Caco-2 (cell line): ENCODE measurements around the gene PI16. TPM values are rescaled to one million over a fixed set of nuclear protein-coding genes. Genes with fewer than 3 reads are reported as not detected.

Experiments
- BruUV-seq: library from RNA; stranded (reverse); fragments of 400-500 nt; replicated peaks from 2 replicates; lab custom pipeline; 2021; lab: Mats Ljungman, UMichigan
- CTCF ChIA-PET: fragments of 300-600 bp; sonication (Branson Sonifier 250); formaldehyde crosslinking; loops from one replicate; lab custom pipeline; 2022; ENCODE audit warnings: antibody characterized with exemption; lab: Charles Lee
- POLR2A ChIA-PET: fragments of 300-600 bp; sonication (Branson Sonifier 250); formaldehyde crosslinking; loops from one replicate; lab custom pipeline; 2022; ENCODE audit warnings: antibody characterized with exemption; lab: Charles Lee
- DNase-seq, 2 experiments: peaks; one replicate each; pipeline versions ENCODE4 v3.0.0 to v3.0.0-alpha.2; 2020 to 2022
- H3K27me3 ChIP-seq: replicated peaks from 2 replicates; pipeline ENCODE4 v1.6.0; 2011; ENCODE audit warnings: low read length; ENCODE audit not compliant: control insufficient read depth, insufficient read depth
- H3K36me3 ChIP-seq: 2 replicates; pipeline ENCODE4 v1.5.1; 2011; ENCODE audit warnings: low read length; ENCODE audit not compliant: control insufficient read depth, insufficient read depth
- H3K4me1 ChIP-seq: fragments of 250-450 bp; sonication (Bioruptor Pico); 2 replicates; pipeline ENCODE4 v1.5.1; 2020; ENCODE audit warnings: mild to moderate bottlenecking
- H3K4me3 ChIP-seq: 2 replicates; pipeline ENCODE4 v1.5.1; 2011; ENCODE audit warnings: low read depth, mild to moderate bottlenecking, control low read depth, low read length
- H3K9me3 ChIP-seq: fragments of 250-450 bp; sonication (Bioruptor Pico); 2 replicates; pipeline ENCODE4 v1.5.1; 2020; ENCODE audit warnings: mild to moderate bottlenecking, moderate library complexity
- H3K27ac Mint-ChIP-seq: one replicate; pipeline ENCODE4 v1.8.0; 2022; ENCODE audit warnings: mixed read lengths; ENCODE audit not compliant: unreplicated experiment
- H3K27me3 Mint-ChIP-seq: one replicate; pipeline ENCODE4 v1.8.0; 2022; ENCODE audit warnings: mixed read lengths; ENCODE audit not compliant: insufficient read depth, unreplicated experiment
- H3K36me3 Mint-ChIP-seq: one replicate; pipeline ENCODE4 v1.8.0; 2022; ENCODE audit warnings: mild to moderate bottlenecking, mixed read lengths; ENCODE audit not compliant: insufficient read depth, unreplicated experiment
- H3K4me1 Mint-ChIP-seq: one replicate; pipeline ENCODE4 v1.8.0; 2022; ENCODE audit warnings: low read depth, mixed read lengths; ENCODE audit not compliant: unreplicated experiment
- H3K4me3 Mint-ChIP-seq: one replicate; pipeline ENCODE4 v1.8.0; 2022; ENCODE audit warnings: mild to moderate bottlenecking, moderate library complexity, mixed read lengths; ENCODE audit not compliant: unreplicated experiment
- H3K9me3 Mint-ChIP-seq: one replicate; pipeline ENCODE4 v1.8.0; 2022; ENCODE audit warnings: mixed read lengths; ENCODE audit not compliant: unreplicated experiment
- CTCF ChIP-seq, 2 experiments: fragments of 200-600 bp in 1 of 2; IDR thresholded peaks; 1 replicate in 1 of 2; 2 replicates in 1 of 2; pipeline versions ENCODE4 v1.5.1 to v1.8.0; 2011 to 2022; ENCODE audit warnings: antibody characterized with exemption in 1 of 2, control low read depth in 1 of 2, inconsistent platforms in 1 of 2, low read depth in 1 of 2, low read length in 1 of 2, mild to moderate bottlenecking in 1 of 2, moderate library complexity in 1 of 2; ENCODE audit not compliant: insufficient read depth in 1 of 2, severe bottlenecking in 1 of 2, unreplicated experiment in 1 of 2
- intact Hi-C: fragments of 100-400 bp; cut with micrococcal nuclease; formaldehyde crosslinking; loops from one replicate; pipeline ENCODE4 v1.10.0; 2022; ENCODE audit not compliant: unreplicated experiment
- total RNA-seq: library from RNA; stranded (reverse); gene quantifications from 2 replicates; pipeline ENCODE4 v1.2.3, GENCODE V29; 2022

Gene PI16
- total RNA-seq, 1 experiment from 2014 or later = not detected

GRCh38 chr6:36978421-36979346, 24.1 kb downstream of the PI16 start:
- BruUV-seq = no TSS peak
- CTCF ChIA-PET = interaction anchor here (0.6 to 0.9 kb wide), 2 partner anchors 39 to 43 kb away, joined by 3 to 5 read pairs; no protein-coding TSS in a partner anchor
- Mint-ChIP-seq H3K27me3 (no peaks in the 10 kb centered on the region), H3K9me3 (no peaks in the 10 kb centered on the region), H3K4me3 (no peak overlapping the region), H3K36me3 (peaks cover 55% of the 10 kb centered on the region), H3K27ac (no peak overlapping the region), H3K4me1 (no peaks in the 10 kb centered on the region)
- Histone ChIP-seq H3K9me3 (no peaks in the 10 kb centered on the region), H3K36me3 (peaks cover 4% of the 10 kb centered on the region), H3K27me3 (no peaks in the 10 kb centered on the region), H3K4me1 (no peaks in the 10 kb centered on the region), H3K4me3 (no peak overlapping the region)
- POLR2A ChIA-PET = no interaction called here
- no peak for DNase-seq
- intact Hi-C loops = loop anchor here (5.0 kb wide), 1 partner anchor 39 kb away; no protein-coding TSS in a partner anchor
- no peak for TF ChIP-seq CTCF (IDR thresholded peaks at IDR 0.05; ENCODE audit: insufficient read depth in 1 of 2, low read depth in 1 of 2, low read length in 1 of 2, severe bottlenecking in 1 of 2, unreplicated experiment in 1 of 2)

DNA sequence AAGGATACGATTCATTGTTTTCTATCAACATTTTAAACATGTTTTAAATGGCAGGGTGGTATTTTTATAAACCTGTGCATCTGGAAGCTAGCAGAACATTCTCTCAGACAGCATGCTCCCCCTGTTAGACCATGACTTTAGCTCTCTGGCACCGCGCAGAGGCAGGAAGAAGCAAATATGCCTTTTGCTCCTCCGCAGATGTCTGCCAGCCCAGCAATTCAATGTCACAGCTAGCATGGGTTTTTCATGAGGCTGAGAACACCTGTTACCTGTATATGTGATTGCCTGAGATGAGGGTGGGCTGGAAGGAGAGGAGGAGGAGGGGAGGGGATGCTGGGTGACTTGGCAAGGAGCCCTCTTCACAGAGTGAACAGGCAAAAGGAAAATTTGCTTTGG, 24.8 kb downstream of the PI16 start:
- peaks cover 49% of the 10 kb centered on the region for H3K36me3 Mint-ChIP-seq
- H3K4me3 Mint-ChIP-seq = no peak overlapping the region
- H3K27me3 Mint-ChIP-seq = no peaks in the 10 kb centered on the region
- no peaks in the 10 kb centered on the region for H3K9me3 ChIP-seq
- H3K9me3 Mint-ChIP-seq = no peaks in the 10 kb centered on the region
- no TSS peak for BruUV-seq
- H3K36me3 ChIP-seq = peaks cover 4% of the 10 kb centered on the region
- H3K4me1 ChIP-seq = peaks cover 1% of the 10 kb centered on the region; the same call in 1 of the 2 replicates
- no peaks in the 10 kb centered on the region for H3K4me1 Mint-ChIP-seq
- H3K4me3 ChIP-seq = no peak overlapping the region
- DNase-seq = no peak
- ChIA-PET POLR2A (no interaction called here), CTCF (interaction anchor here (0.6 to 0.9 kb wide), 2 partner anchors 39 to 43 kb away, joined by 3 to 5 read pairs; no protein-coding TSS in a partner anchor)
- intact Hi-C loops = loop anchor here (5.0 kb wide), 1 partner anchor 38 kb away; no protein-coding TSS in a partner anchor
- TF ChIP-seq CTCF (IDR thresholded peaks at IDR 0.05; ENCODE audit: insufficient read depth in 1 of 2, low read depth in 1 of 2, low read length in 1 of 2, severe bottlenecking in 1 of 2, unreplicated experiment in 1 of 2) = no peak
- H3K27me3 ChIP-seq = no peaks in the 10 kb centered on the region
- H3K27ac Mint-ChIP-seq = no peak overlapping the region

GRCh38 chr6:36980129-36980528, 25.6 kb downstream of the PI16 start:
- H3K4me3 ChIP-seq = no peak overlapping the region
- peaks cover 4% of the 10 kb centered on the region for H3K36me3 ChIP-seq
- peaks cover 44% of the 10 kb centered on the region for H3K36me3 Mint-ChIP-seq
- H3K4me3 Mint-ChIP-seq = no peak overlapping the region
- BruUV-seq = no TSS peak
- intact Hi-C loops = no loop called here
- TF ChIP-seq CTCF (IDR thresholded peaks at IDR 0.05; ENCODE audit: insufficient read depth in 1 of 2, low read depth in 1 of 2, low read length in 1 of 2, severe bottlenecking in 1 of 2, unreplicated experiment in 1 of 2) = no peak
- H3K9me3 ChIP-seq = no peaks in the 10 kb centered on the region
- no peak for DNase-seq
- POLR2A ChIA-PET = no interaction called here
- H3K9me3 Mint-ChIP-seq = no peaks in the 10 kb centered on the region
- H3K27ac Mint-ChIP-seq = peak overlapping the region; percentile 5
- no peaks in the 10 kb centered on the region for H3K27me3 ChIP-seq
- no peaks in the 10 kb centered on the region for H3K4me1 Mint-ChIP-seq
- peaks cover 6% of the 10 kb centered on the region; the same call in 1 of the 2 replicates for H3K4me1 ChIP-seq
- no peaks in the 10 kb centered on the region for H3K27me3 Mint-ChIP-seq
- CTCF ChIA-PET = no interaction called here
